K562 (cell line): ENCODE measurements around the gene NT5C1A. TPM values are rescaled to one million over a fixed set of nuclear protein-coding genes. Genes with fewer than 3 reads are reported as not detected.
A peak's percentile ranks its signal among the peaks of the same experiment; 100 is the strongest.

Experiments
- CSDE1 ChIP-seq, 2 experiments: fragments of 450-650 bp; IDR thresholded peaks; 2 replicates each; pipeline ENCODE4 v1.6.1; 2016; ENCODE audit warnings: mild to moderate bottlenecking in 1 of 2
- CXXC5 ChIP-seq: fragments of 250-450 bp; sonication (Bioruptor Pico); IDR thresholded peaks from 2 replicates; pipeline ENCODE4 v1.8.0; 2022; ENCODE audit warnings: inconsistent platforms, mild to moderate bottlenecking, moderate library complexity
- ID3 ChIP-seq, 2 experiments: fragments of 250-450 bp in 1 of 2; fragments of 450-650 bp in 1 of 2; sonication (Bioruptor Pico) in 1 of 2; IDR thresholded peaks; 2 replicates each; pipeline versions ENCODE4 v1.6.1 to v1.8.0; 2016 to 2021; ENCODE audit warnings: mild to moderate bottlenecking in 2 of 2, moderate library complexity in 2 of 2, missing compliant biosample characterization in 1 of 2, missing genetic modification characterization in 1 of 2
- NEUROD1 ChIP-seq: fragments of 150-350 bp; IDR thresholded peaks from 2 replicates; pipeline ENCODE4 v1.6.1; 2014; ENCODE audit warnings: borderline replicate concordance, low read length, low read depth; ENCODE audit not compliant: partially characterized antibody
- PREB ChIP-seq: sonication (generic); formaldehyde crosslinking; IDR thresholded peaks from 2 replicates; pipeline ENCODE4 v1.8.1; 2023; ENCODE audit warnings: mild to moderate bottlenecking, missing genetic modification reagents
- RAD21 ChIP-seq, 2 experiments: fragments of 250-450 bp in 1 of 2; fragments of 450-650 bp in 1 of 2; sonication (Bioruptor Pico) in 1 of 2; formaldehyde crosslinking in 1 of 2; IDR thresholded peaks in 1 of 2; conservative IDR thresholded peaks in 1 of 2; 2 replicates each; pipeline versions ENCODE4 v1.4.0 to v1.8.0; 2020 to 2022; ENCODE audit warnings: mild to moderate bottlenecking in 2 of 2, moderate library complexity in 1 of 2
- RBM17 ChIP-seq: fragments of 200-400 bp; formaldehyde crosslinking; IDR thresholded peaks from 2 replicates; pipeline ENCODE4 v1.6.1; 2017; ENCODE audit warnings: low read depth, mild to moderate bottlenecking, low read length, borderline replicate concordance
- RBM25 ChIP-seq: fragments of 200-400 bp; formaldehyde crosslinking; IDR thresholded peaks from 2 replicates; pipeline ENCODE4 v1.6.1; 2018; ENCODE audit warnings: low read length, low read depth, moderate library complexity; ENCODE audit not compliant: severe bottlenecking
- SNRNP70 ChIP-seq: fragments of 200-400 bp; formaldehyde crosslinking; optimal IDR thresholded peaks from 2 replicates; pipeline ENCODE3; 2017; ENCODE audit warnings: low read depth, low read length
- SRF ChIP-seq, 2 experiments: fragments of 250-450, 450-650 bp in 1 of 2; sonication (Bioruptor Pico) in 1 of 2; sonication (generic) in 1 of 2; formaldehyde crosslinking; IDR thresholded peaks; 2 replicates each; pipeline versions ENCODE4 v1.5.0 to v1.5.1; 2020 to 2022; ENCODE audit warnings: mild to moderate bottlenecking in 1 of 2, missing genetic modification reagents in 1 of 2
- U2AF2 ChIP-seq: fragments of 200-400 bp; formaldehyde crosslinking; optimal IDR thresholded peaks from 2 replicates; pipeline ENCODE3; 2017; ENCODE audit warnings: low read depth, mild to moderate bottlenecking, low read length
- ZC3H8 ChIP-seq: fragments of 450-650 bp; IDR thresholded peaks from 2 replicates; pipeline ENCODE4 v1.6.1; 2017
- ZFP30 ChIP-seq: fragments of 250-450 bp; sonication (Bioruptor Pico); IDR thresholded peaks from 2 replicates; pipeline ENCODE4 v1.8.0; 2022; ENCODE audit warnings: moderate library complexity, mild to moderate bottlenecking, inconsistent platforms, borderline replicate concordance
- ZNF197 ChIP-seq: fragments of 200-800 bp; sonication (Bioruptor generic); IDR thresholded peaks from 2 replicates; pipeline ENCODE4 v1.6.1; 2016; ENCODE audit warnings: low read depth, missing genetic modification characterization, missing compliant biosample characterization
- ZNF449 ChIP-seq: fragments of 250-450 bp; sonication (Bioruptor Pico); IDR thresholded peaks from 2 replicates; pipeline ENCODE4 v1.8.0; 2022; ENCODE audit warnings: moderate library complexity, mild to moderate bottlenecking, inconsistent platforms
- ZNF507 ChIP-seq: conservative IDR thresholded peaks from 2 replicates; pipeline ENCODE4 v1.6.1; 2017; ENCODE audit warnings: missing genetic modification characterization, missing compliant biosample characterization
- ZNF584 ChIP-seq: fragments of 200-800 bp; sonication (Bioruptor generic); IDR thresholded peaks from 2 replicates; pipeline ENCODE4 v1.6.1; 2016; ENCODE audit warnings: low read depth, mild to moderate bottlenecking, missing genetic modification characterization, missing compliant biosample characterization
- ZNF830 ChIP-seq: fragments of 250-450 bp; sonication (Bioruptor Pico); IDR thresholded peaks from 2 replicates; pipeline ENCODE4 v1.5.0; 2021; ENCODE audit warnings: mild to moderate bottlenecking
- polyA plus RNA-seq, 8 experiments: library from polyadenylated mRNA; depleted of rRNA in 4 of 8; stranded (reverse) in 5 of 8; unstranded in 3 of 8; fragments of >200 nt; fragmentation: Nextera tagmentation in 2 of 8; fragmentation: Illumina TruSeq in 1 of 8; extraction: Ambion mirVana in 2 of 8; extraction: Trizol in 1 of 8; gene quantifications; 2 replicates each; pipeline versions ENCODE4 v1.2.1 to v1.2.3, GENCODE V29; 2011 to 2014; ENCODE audit warnings: inconsistent platforms in 1 of 8, missing spikeins in 1 of 8
- total RNA-seq, 7 experiments: library from RNA; depleted of rRNA in 6 of 7; stranded (reverse); fragments of >200 nt in 6 of 7; fragmentation: Illumina TruSeq in 2 of 7; extraction: Trizol in 2 of 7; gene quantifications; 2 replicates each; pipeline versions ENCODE4 v1.2.1 to v1.2.3, GENCODE V29; 2011 to 2021; ENCODE audit warnings: low replicate concordance in 1 of 7
- TF ChIP-seq, protein P1 (sequence below): fragments of 450-650 bp; IDR thresholded peaks from 2 replicates; pipeline ENCODE4 v1.6.1; 2016; ENCODE audit warnings: antibody characterized with exemption
- TF ChIP-seq, protein P2 (sequence below): IDR thresholded peaks from 3 replicates; pipeline ENCODE4 v1.6.1; 2011; ENCODE audit warnings: borderline replicate concordance, mild to moderate bottlenecking, moderate library complexity; ENCODE audit not compliant: insufficient read length; ENCODE audit errors: extremely low read depth

The NT5C1A gene
- total and polyA plus RNA-seq, 9 of the 15 experiments (the other 6 are each of a cell fraction or from before 2014, with no cell fraction given), result not detected

DNA sequence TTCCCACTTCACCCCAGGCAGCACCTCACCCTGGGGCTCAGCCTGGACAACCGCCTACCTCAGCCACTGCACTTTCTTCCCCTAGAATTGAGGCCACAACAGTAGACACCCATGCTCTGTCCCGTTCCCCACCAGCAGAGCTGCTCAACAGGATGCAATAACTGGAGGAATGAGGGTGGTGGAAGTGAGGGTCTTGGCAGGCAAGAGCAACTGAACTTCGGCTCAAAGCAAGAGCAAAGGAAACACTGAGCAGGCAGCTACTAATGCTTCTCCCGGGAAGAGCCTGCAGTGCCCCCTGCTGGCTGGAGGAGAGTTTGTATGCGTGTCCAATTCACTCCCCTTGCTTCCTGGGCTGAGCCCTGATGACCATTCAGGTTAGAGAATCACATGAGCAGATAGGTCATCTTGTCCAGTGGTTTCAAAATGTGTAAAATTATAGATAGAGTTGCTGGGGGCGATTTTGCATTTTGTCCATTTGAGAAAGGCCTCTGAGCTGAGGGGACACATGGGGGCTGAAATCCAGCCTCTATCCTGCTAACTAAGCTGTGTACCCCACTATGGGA is 13.9 kb downstream of the NT5C1A start (continued):
- no peak for TF ChIP-seq ZNF449 (CRISPR knock-in tag)
- TF ChIP-seq CSDE1 (IDR thresholded peaks at IDR 0.05), result no peak
- TF ChIP-seq CXXC5 (CRISPR knock-in tag), result 0 out of 2 replicates have a peak, but pooled peaks have one; percentile 25
- TF ChIP-seq ZNF830, result no peak
- TF ChIP-seq ID3 (CRISPR knock-in tag; IDR thresholded peaks at IDR 0.05), result no peak
- TF ChIP-seq ID3 (tag; IDR thresholded peaks at IDR 0.05), result no peak
- TF ChIP-seq, protein P1, sequence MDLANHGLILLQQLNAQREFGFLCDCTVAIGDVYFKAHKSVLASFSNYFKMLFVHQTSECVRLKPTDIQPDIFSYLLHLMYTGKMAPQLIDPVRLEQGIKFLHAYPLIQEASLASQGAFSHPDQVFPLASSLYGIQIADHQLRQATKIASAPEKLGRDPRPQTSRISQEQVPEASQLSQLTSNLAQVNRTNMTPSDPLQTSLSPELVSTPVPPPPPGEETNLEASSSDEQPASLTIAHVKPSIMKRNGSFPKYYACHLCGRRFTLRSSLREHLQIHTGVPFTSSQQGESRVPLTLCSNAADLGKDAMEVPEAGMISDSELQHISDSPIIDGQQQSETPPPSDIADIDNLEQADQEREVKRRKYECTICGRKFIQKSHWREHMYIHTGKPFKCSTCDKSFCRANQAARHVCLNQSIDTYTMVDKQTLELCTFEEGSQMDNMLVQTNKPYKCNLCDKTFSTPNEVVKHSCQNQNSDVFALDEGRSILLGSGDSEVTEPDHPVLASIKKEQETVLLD, result no peak
- no peak for TF ChIP-seq ZC3H8
- TF ChIP-seq RBM25, result no peak
- TF ChIP-seq ZNF507, result no peak
- no peak for TF ChIP-seq SRF (CRISPR knock-in tag; IDR thresholded peaks at IDR 0.05)
- no peak for TF ChIP-seq ZNF584 (CRISPR knock-in tag)
- peak; percentile 61 to 79 for TF ChIP-seq RAD21 (CRISPR knock-in tag; conservative IDR thresholded peaks at IDR 0.05 in 1 of 2, IDR thresholded peaks at IDR 0.05 in 1 of 2)
- no peak for TF ChIP-seq U2AF2
- peak; percentile 25 for TF ChIP-seq NEUROD1
- no peak for TF ChIP-seq ZNF197 (CRISPR knock-in tag)
- TF ChIP-seq, protein P2, sequence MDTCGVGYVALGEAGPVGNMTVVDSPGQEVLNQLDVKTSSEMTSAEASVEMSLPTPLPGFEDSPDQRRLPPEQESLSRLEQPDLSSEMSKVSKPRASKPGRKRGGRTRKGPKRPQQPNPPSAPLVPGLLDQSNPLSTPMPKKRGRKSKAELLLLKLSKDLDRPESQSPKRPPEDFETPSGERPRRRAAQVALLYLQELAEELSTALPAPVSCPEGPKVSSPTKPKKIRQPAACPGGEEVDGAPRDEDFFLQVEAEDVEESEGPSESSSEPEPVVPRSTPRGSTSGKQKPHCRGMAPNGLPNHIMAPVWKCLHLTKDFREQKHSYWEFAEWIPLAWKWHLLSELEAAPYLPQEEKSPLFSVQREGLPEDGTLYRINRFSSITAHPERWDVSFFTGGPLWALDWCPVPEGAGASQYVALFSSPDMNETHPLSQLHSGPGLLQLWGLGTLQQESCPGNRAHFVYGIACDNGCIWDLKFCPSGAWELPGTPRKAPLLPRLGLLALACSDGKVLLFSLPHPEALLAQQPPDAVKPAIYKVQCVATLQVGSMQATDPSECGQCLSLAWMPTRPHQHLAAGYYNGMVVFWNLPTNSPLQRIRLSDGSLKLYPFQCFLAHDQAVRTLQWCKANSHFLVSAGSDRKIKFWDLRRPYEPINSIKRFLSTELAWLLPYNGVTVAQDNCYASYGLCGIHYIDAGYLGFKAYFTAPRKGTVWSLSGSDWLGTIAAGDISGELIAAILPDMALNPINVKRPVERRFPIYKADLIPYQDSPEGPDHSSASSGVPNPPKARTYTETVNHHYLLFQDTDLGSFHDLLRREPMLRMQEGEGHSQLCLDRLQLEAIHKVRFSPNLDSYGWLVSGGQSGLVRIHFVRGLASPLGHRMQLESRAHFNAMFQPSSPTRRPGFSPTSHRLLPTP, result no peak
- no peak for TF ChIP-seq SNRNP70
- no peak for TF ChIP-seq RBM17
- no peak for TF ChIP-seq ZFP30 (CRISPR knock-in tag)
- TF ChIP-seq PREB, result peak; percentile 98; the same call in 1 of the 2 replicates
